Right cardiac atrium (tissue), 5 donors: ENCODE measurements around the gene ATP5MG. TPM values are rescaled to one million over a fixed set of nuclear protein-coding genes. Genes with fewer than 3 reads are reported as not detected.
"Not testable (repeated sequence)": the region's sequence is repeated elsewhere in the genome, so short reads cannot be mapped to it uniquely, and the experiment has no call there.

Experiments used
- ATAC-seq, 2 donors: fragments of 200-7000 bp; cut with Tn5 transposase; one replicate each; pipeline versions ENCODE4 v1.8.0 to v1.9.1; 2020; ENCODE audit warnings: moderate library complexity in 2 of 2, mild to moderate bottlenecking in 1 of 2
- DNase-seq, 3 donors: peaks; one replicate each; pipeline ENCODE4 v3.0.0-alpha.2; 2020
- H3K27ac ChIP-seq: one replicate; pipeline ENCODE4 v1.5.1; 2013; ENCODE audit warnings: mild to moderate bottlenecking, low read length, control low read depth, moderate library complexity
- H3K27me3 ChIP-seq: one replicate; pipeline ENCODE4 v1.6.1; 2013; ENCODE audit not compliant: control insufficient read depth, insufficient read depth
- H3K4me1 ChIP-seq: one replicate; pipeline ENCODE4 v1.6.1; 2013; ENCODE audit warnings: low read length; ENCODE audit not compliant: control insufficient read depth, insufficient read depth
- H3K4me3 ChIP-seq: one replicate; pipeline ENCODE4 v1.5.1; 2013; ENCODE audit warnings: low read length, control low read depth
- H3K9me3 ChIP-seq: one replicate; pipeline ENCODE4 v1.6.1; 2013; ENCODE audit warnings: low read length; ENCODE audit not compliant: control insufficient read depth
- WGBS: extraction: QIAGEN DNeasy Blood & Tissue Kit; methylation state at CpG from one replicate; pipeline ENCODE4 v1.1.7; 2013; 5-methylcytosine and 5-hydroxymethylcytosine counted together
- intact Hi-C, 4 donors: fragments of 100-400 bp; cut with DNase I; formaldehyde crosslinking; loops; one replicate each; pipeline versions ENCODE4 v1.11.0 to v1.14.0; 2022 to 2023
- polyA plus RNA-seq: library from polyadenylated mRNA; stranded (reverse); fragments of 200-250 nt; gene quantifications from one replicate; pipeline ENCODE4 v1.2.3, GENCODE V29; 2013
- total RNA-seq, 4 donors: library from RNA; stranded (reverse); fragmentation: NEBNext Ultra II Directional; extraction: Animal tissue kit (Norgen Biotek cat#: 25700); gene quantifications; one replicate each; pipeline ENCODE4 v1.2.1, GENCODE V29; 2021
- donor health status: healthy with polysubstance abuse.
- donor health status: DM: no; HTN: yes; CAD: no.
- donor health status: DM: no; HTN: no; CAD: no.
- donor health status: DM: no; HTN: yes; CAD: no; lungs with severe emphysema.
- donor health status: DM: yes; HTN: yes; CAD: no.

Gene ATP5MG
- total and polyA plus RNA-seq, 5 donors, result 500 to 709 (median 641) TPM

- H3K4me3 ChIP-seq, result no peak overlapping the region
- H3K27me3 ChIP-seq, result no peaks in the 10 kb centered on the region
- no peak for ATAC-seq
- intact Hi-C loops, result no loop called here
- WGBS, result 51% methylated on average over 7 of the region's 7 CpGs
- peaks cover 5% of the 10 kb centered on the region for H3K4me1 ChIP-seq
- H3K9me3 ChIP-seq, result no peaks in the 10 kb centered on the region
- no peak for DNase-seq
- no peak overlapping the region for H3K27ac ChIP-seq
These were observed 5.3 kb downstream of the ATP5MG start for GRCh38 chr11:118406599-118407166.

- intact Hi-C loops, result no loop called here
- Histone ChIP-seq H3K27me3 (no peaks in the 10 kb centered on the region), H3K9me3 (no peaks in the 10 kb centered on the region), H3K27ac (no peak overlapping the region), H3K4me1 (peaks cover 4% of the 10 kb centered on the region), H3K4me3 (peak overlapping the region; percentile 15)
- 60% methylated on average over 7 of the region's 7 CpGs for WGBS
- no peak for DNase-seq
- ATAC-seq, result peak in 1 of 2 donors; percentile 38
These were observed 8.8 kb downstream of the ATP5MG start for GRCh38 chr11:118410055-118410745.

- WGBS, result 95% methylated on average over 4 of the region's 4 CpGs
These were observed 10.1 kb downstream of the ATP5MG start for GRCh38 chr11:118411530-118411929.

GRCh38 chr11:118412921-118413320 lies 11.5 kb downstream of the ATP5MG start:
- Histone ChIP-seq H3K9me3 (no peaks in the 10 kb centered on the region), H3K4me1 (peaks cover 1% of the 10 kb centered on the region), H3K27me3 (no peaks in the 10 kb centered on the region), H3K27ac (no peak overlapping the region), H3K4me3 (no peak overlapping the region)
- intact Hi-C loops, result no loop called here
- no peak for DNase-seq
- ATAC-seq, result no peak
- 80% methylated on average over 1 of the region's 1 CpG for WGBS

More at GRCh38 chr11:118411530-118411929, 10.1 kb downstream of the ATP5MG start:
- DNase-seq, result no peak
- ATAC-seq, result no peak
- peaks cover 4% of the 10 kb centered on the region for H3K4me1 ChIP-seq
- intact Hi-C loops, result no loop called here
- no peaks in the 10 kb centered on the region for H3K9me3 ChIP-seq
- H3K27me3 ChIP-seq, result no peaks in the 10 kb centered on the region
- H3K4me3 ChIP-seq, result no peak overlapping the region
- no peak overlapping the region for H3K27ac ChIP-seq

GRCh38 chr11:118415062-118415738 lies 13.8 kb downstream of the ATP5MG start:
- peaks cover 1% of the 10 kb centered on the region for H3K4me1 ChIP-seq
- H3K27me3 ChIP-seq, result no peaks in the 10 kb centered on the region
- H3K4me3 ChIP-seq, result no peak overlapping the region
- ATAC-seq (no peak), DNase-seq (no peak)
- no peaks in the 10 kb centered on the region for H3K9me3 ChIP-seq
- intact Hi-C loops, result no loop called here
- WGBS, result 68% methylated on average over 8 of the region's 8 CpGs
- H3K27ac ChIP-seq, result no peak overlapping the region

GRCh38 chr11:118415739-118416068 lies 14.3 kb downstream of the ATP5MG start:
- Histone ChIP-seq H3K4me1 (peaks cover 1% of the 10 kb centered on the region), H3K4me3 (no peak overlapping the region), H3K27me3 (no peaks in the 10 kb centered on the region), H3K9me3 (no peaks in the 10 kb centered on the region), H3K27ac (no peak overlapping the region)
- ATAC-seq, result peak; percentile 25 to 49
- peak in 1 of 3 donors; percentile 28 for DNase-seq
- intact Hi-C loops, result no loop called here

DNA sequence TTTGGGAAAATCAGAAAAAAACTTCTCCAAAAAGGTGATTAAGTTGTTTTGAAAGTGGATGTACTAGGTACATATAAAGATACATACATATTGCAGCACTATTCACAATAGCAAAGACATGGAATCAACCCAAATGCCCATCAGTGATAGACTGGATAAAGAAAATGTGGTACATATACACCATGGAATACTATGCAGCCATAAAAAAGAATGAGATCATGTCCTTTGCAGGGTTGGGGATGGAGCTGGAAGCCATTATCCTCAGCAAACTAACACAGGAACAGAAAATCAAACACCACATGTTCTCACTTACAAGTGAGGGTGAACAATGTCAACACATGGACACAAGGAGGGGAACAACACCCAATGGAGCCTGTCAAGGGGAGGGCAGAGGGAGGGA lies 15.5 kb downstream of the ATP5MG start:
- H3K27ac ChIP-seq, ATAC-seq, H3K27me3 ChIP-seq, H3K4me1 ChIP-seq, H3K9me3 ChIP-seq, DNase-seq, intact Hi-C loops, H3K4me3 ChIP-seq: not testable (repeated sequence)

DNA sequence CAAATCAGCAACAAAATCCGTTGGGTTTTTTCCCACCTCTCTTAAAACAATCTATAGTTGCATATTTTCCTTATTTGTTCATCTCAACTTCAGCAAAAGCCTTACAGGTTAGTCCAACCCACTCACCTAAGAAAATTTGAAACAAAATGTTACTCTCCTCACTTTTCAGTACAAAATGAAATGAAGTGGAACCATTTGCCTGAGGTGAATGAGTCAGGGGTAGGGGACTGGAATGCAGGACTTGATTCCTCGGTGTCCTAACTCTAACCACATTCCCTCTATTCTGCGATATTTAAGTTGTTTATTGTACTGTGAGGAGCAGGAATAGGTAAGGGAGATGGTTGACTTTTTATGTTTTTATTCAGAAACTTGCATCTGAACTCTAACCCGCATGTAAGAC lies 16.4 kb downstream of the ATP5MG start:
- 83% methylated on average over 4 of the region's 4 CpGs for WGBS
- Histone ChIP-seq H3K4me3 (no peak overlapping the region), H3K9me3 (no peaks in the 10 kb centered on the region), H3K27me3 (no peaks in the 10 kb centered on the region), H3K27ac (no peak overlapping the region), H3K4me1 (peaks cover 1% of the 10 kb centered on the region)
- intact Hi-C loops, result no loop called here
- DNase-seq (no peak), ATAC-seq (no peak)

DNA sequence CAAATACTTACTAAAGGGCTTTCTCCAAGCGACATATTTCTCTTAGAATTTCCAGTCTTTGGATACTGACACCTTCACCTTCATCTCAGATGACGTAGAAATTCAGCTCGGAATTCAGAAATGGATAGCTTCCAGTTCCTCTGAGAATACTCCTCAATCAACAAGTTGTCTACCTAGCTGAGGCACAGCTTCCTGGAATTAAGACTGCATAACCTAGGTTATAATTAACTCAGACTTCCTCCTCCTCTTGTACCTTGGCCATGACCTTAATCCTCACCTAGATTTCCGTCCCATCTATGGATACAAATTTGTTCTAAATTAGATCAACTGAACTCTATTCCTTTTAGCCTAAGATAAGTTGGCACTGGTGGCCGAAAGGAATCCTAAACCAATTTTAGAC lies 17.4 kb downstream of the ATP5MG start:
- Histone ChIP-seq H3K27ac (no peak overlapping the region), H3K4me3 (no peak overlapping the region), H3K27me3 (no peaks in the 10 kb centered on the region), H3K4me1 (peaks cover 1% of the 10 kb centered on the region), H3K9me3 (no peaks in the 10 kb centered on the region)
- DNase-seq (no peak), ATAC-seq (no peak)
- intact Hi-C loops, result no loop called here
- 81% methylated on average over 5 of the region's 5 CpGs for WGBS

DNA sequence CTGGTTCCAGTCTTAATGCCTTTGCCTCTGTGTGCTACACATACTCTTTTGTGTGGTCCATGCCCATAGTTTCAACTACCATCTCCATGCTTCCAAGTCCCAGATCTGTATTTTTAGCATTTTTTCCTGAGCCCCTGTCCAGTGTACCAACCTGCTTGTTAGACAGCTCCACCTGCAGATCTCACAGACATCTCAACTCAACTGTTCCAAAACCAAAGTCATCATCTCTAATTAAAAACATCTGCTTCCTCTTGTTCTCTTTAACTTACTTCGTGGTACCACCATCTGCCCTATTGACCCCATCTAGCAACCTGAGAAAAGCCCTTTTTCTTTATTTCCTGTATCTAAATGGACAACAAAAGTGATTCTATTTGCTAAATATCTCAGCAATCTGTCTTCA lies 26.3 kb downstream of the ATP5MG start:
- WGBS, result 8% methylated on average over 1 of the region's 1 CpG
- intact Hi-C loops, result no loop called here

DNA sequence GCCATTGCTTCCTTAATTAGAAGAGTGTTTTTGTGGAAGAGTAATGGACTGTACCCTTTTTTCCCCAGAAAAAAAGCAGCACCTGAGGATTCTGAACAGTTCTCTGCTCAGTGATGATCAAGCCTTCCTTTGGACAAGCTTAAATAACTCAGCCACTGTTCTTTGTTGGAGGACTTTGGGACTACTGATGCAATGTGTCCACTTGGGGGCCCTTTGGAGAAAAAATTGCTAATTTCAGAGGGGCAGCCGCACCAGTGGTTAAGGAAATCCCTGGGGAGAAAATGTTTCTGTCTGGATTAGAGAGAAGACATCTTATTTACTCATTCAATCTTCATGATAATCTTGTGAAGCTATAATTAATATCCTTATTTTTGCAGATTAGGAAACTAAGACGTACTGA lies 29.6 kb downstream of the ATP5MG start:
- Histone ChIP-seq H3K27me3 (no peaks in the 10 kb centered on the region), H3K27ac (no peak overlapping the region), H3K4me3 (no peak overlapping the region), H3K4me1 (no peaks in the 10 kb centered on the region), H3K9me3 (no peaks in the 10 kb centered on the region)
- no peak for ATAC-seq
- intact Hi-C loops, result no loop called here
- 68% methylated on average over 2 of the region's 2 CpGs for WGBS
- DNase-seq, result no peak

More for the DNA sequence above, 26.3 kb downstream of the ATP5MG start:
- Histone ChIP-seq H3K9me3 (no peaks in the 10 kb centered on the region), H3K27me3 (no peaks in the 10 kb centered on the region), H3K4me1 (no peaks in the 10 kb centered on the region), H3K27ac (no peak overlapping the region), H3K4me3 (no peak overlapping the region)
- DNase-seq (no peak), ATAC-seq (no peak)
